Ureter (tissue), 1 donor: ENCODE data around the gene VPS37D. TPM values are rescaled to one million over a fixed set of nuclear protein-coding genes. Genes with fewer than 3 reads are reported as not detected.
"Not testable (repeated sequence)": the region's sequence is repeated elsewhere in the genome, so short reads cannot be mapped to it uniquely, and the experiment has no call there.

ENCODE experiments used
- DNase-seq: peaks from one replicate; pipeline ENCODE4 v3.0.0-alpha.2; 2020; ENCODE audit warnings: low spot score
- total RNA-seq: library from RNA; stranded (reverse); gene quantifications from one replicate; pipeline ENCODE4 v1.2.4, GENCODE V29; 2023
- donor health status: DM: yes; HTN: yes; CAD: no.

Gene VPS37D
- total RNA-seq, 1 donor from 2014 or later, result 0.86 TPM

DNA sequence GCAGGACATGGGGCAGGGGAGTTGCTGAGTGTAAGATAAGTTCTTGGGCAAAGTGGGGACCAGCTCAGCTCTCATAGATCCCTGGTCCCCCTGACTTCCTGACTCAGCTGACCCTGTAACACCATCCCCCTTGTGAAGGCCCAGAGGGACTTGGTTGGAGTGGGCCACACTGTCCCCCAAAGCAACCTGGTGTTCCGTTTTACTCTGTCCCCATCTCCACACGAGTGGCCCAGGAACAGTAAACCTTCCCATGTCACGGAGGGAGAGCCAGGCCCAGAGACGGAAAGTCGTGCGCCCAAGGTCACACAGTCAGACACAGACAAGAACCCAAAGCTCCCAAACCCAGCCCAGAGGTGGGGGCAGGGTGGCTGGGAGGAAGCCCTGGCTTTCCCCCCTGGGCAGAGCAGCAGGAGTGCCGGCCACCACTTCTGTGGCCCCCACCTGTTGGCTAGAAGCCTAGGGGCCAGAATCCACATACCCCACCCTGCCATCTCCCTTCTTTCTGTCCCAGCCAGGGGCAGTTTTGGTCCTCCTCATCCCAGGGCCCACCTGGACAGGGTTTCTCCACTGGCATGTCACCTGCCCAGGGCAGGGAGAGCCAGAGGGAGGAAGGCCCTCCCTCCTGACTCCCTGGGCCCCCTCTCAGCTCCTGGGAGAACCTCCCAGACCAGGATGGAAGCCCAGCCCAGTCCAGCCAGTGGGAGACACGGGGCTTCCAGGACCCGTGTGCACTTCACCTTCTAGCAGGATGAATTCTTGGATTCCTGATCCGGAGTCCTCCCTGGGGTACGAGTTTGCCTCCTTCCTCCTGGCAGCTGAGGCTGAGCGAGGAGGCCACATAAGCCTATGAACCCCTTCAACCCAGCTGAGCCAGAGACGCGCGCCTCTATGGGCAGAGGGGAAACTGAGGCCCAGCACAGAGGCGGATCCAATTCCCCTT, 20.6 kb upstream of the VPS37D start:
- DNase-seq, result no peak

DNA sequence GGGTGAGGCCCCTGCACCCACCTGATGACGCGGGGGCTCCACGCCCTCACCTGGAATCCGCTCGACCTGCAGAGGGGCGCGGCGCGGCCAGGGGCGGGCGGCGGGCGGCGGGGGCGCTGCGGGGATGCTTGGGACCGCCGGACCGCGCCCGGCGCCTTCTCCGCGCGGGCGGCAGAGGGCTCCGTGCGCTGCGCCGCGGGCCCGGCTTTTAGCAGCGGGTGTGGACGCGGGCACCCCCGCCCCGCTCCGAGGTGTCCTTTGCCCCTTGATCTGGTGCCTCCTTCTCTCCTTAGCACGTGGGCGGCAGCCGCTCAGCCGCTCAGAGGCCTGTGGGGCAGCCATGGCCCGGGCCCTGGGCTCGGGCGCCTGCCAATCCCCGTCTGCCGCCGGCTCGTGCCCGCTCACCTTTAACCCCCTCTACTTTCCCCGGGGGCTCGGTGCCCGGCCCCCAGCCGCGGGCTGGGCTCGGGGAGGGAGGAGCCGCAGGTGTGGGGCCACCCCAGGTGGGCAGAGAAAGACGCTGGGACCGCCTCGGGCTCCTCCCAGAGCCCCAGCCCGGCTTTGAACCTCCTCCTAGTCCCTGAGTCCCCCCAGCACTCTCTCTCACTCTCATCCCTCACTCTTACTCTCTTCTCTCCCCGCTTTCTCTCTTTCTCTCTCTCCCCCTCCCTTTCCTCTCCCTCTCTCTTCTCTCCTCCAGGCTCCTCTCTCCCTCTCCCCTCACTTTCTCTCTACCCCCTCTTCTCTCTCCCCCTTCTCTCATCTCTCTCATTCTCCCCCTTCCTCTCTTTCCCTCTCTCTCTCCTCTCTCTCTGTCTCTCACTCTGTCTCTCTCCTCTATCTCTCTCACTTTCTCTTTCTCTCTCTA, 19.7 kb upstream of the VPS37D start:
- no peak for DNase-seq

DNA sequence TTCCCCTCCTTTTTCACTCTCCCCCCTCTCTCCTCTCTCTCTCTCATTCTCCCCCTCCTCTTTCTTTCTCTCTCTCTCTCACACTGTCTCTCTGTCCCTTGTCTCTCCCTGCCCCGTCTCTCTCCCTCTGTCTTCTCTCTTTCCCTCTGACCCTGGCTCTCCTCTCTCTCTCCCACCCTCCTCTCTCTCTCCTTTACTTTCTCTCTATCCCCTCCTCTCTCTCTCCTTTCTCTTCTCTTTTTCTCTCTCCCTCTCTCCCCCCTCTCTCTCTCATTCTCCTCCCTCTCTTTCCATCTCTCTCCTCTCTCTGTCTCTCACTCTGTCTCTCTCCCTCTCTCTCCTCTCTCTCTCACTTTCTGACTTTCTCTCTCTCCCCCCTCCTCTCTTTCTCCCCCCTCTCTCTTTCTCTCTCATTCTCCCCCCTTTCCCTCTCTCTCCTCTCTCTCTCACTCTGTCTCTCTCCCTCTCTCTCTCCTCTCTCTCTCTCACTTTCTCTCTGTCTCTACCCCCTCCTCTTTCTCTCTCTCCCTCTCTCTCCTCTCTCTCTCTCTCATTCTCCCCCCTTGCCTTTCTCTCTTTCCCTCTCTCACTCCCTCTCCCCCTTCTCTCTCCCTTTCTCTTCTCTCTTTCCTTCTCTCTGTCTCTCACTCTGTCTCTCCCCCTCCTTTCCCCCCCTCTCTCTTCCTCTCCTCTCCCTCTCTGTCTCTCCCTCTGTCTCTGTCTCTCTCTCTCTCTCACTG, 18.9 kb upstream of the VPS37D start:
- DNase-seq, result no peak

DNA sequence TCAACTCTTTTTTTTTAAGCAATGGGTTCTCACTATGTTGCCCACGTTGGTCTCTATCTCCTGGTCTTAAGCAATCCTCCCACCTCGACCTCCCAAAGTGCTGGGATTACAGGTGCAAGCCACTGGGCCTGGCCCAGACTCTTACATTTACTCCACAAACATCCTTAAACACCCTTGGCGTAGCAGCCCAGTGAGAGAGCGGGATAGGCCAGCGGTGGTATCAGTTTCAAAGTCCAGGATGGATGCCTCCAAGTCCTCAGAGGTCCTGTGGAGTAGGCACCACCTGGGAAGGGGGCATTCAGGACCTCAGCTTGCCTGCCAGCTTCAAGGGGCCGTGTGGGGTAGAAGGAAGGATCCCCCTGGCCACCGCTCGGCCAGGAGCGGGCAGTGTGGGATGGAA, 18.1 kb upstream of the VPS37D start:
- no peak for DNase-seq

DNA sequence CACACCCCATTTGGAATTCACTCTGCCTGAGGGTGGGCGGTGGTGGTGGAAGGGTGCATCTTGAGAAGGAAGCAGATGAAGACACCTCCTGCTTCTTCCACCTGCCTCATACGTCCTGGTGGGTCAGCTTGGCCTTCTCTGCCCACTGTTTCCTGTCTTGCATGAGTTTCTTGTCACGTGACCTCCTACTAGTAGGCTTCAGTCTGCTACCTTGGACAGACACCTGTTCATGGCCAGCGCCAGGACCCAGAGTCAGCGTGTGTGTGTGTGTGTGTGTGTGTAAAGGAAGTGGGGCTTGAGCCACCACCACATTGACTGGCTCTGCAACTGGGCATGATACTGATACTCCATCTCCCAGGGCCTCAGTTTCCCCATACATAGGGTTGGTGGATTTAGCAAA, 17.1 kb upstream of the VPS37D start:
- DNase-seq, result no peak

DNA sequence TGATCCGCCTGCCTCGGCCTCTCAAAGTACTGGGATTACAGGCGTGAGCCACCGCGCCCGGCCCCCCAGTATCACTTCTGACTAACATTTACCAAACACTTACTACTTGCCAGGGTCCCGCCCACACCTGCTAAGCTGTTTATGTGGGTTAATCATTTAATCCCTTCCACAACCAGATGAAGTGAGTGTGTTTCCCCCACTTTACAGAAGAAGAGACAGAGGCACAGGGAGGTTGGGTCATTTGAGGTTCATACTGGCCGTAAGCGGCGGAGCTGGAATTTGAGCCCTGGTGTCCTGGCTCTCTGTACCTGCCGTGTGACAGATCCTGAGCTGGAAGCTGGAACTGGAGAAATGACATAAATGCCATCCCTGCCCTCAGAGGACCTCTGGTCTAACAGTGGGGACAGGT, 15.1 kb upstream of the VPS37D start:
- DNase-seq, result no peak

DNA sequence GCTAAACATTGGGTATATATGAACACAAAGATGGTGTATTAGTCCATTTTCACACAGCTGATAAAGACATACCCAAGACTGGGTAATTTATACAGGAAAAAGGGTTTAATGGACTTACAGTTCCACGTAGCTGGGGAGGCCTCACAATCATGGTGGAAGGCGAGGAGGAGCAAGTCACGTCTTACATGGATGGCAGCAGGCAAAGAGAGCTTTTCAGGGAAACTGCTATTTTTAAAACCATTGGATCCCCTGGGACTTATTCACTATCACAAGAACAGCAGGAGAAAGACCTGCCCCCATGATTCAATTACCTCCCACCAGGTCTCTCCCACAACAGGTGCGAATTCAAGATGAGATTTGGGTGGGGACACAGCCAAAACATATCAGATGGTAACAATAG, 12.3 kb upstream of the VPS37D start:
- DNase-seq, result not testable (repeated sequence)

DNA sequence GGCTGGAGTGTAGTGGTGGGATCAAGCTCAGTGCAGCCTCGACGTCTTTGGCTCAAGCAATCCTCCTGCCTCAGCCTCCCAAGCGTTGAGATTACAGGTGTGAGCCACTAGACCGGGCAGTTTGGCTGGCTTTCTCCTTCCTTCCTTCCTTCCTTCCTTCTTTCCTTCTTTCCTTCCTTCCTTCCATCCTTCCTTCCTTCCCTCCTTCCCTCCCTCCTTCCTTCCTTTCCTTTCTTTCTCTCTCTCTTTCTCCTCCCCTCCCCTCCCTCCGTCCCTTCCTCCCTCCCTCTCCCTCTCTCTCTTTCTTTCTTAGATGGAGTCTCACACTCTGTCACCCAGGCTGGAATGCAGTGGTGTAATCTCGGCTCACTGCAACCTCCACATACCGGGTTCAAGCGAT, 7.6 kb upstream of the VPS37D start:
- DNase-seq, result no peak

DNA sequence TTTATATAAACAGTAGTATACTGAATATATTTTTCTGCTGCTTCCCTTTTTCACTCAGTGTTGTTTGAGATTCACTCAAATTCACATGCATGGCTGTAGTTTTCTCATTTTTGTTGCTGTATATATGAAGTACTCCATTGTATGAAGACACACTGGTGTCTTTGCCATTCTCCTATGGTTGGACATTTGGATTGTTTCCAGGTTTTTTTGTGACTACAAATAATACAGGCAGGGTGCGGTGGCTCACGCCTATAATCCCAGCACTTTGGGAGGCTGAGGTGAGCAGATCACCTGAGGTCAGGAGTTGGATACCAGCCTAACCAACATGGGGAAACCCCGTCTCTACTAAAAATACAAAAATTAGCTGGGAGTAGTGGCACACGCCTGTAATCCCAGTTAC, 7.0 kb upstream of the VPS37D start:
- DNase-seq, result not testable (repeated sequence)

DNA sequence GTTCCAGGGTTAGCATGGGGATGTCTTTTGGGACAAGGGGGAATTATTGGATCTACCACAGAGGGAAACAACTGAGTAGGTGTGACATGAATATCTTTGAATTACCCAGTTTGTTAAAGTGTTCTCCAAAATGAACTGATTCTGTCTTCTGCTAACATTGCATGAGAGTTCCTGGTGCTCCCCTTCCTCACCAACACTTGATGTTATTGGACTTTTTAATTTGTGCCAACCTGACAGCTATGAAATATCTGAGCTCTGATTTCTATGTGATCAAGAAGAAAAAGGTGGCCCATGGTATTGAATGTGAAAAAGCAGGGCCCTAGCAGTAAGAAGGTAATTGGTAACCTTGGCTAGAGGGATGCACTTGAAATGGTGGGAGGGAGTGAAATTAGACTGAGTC, 4.6 kb upstream of the VPS37D start:
- DNase-seq, result no peak

DNA sequence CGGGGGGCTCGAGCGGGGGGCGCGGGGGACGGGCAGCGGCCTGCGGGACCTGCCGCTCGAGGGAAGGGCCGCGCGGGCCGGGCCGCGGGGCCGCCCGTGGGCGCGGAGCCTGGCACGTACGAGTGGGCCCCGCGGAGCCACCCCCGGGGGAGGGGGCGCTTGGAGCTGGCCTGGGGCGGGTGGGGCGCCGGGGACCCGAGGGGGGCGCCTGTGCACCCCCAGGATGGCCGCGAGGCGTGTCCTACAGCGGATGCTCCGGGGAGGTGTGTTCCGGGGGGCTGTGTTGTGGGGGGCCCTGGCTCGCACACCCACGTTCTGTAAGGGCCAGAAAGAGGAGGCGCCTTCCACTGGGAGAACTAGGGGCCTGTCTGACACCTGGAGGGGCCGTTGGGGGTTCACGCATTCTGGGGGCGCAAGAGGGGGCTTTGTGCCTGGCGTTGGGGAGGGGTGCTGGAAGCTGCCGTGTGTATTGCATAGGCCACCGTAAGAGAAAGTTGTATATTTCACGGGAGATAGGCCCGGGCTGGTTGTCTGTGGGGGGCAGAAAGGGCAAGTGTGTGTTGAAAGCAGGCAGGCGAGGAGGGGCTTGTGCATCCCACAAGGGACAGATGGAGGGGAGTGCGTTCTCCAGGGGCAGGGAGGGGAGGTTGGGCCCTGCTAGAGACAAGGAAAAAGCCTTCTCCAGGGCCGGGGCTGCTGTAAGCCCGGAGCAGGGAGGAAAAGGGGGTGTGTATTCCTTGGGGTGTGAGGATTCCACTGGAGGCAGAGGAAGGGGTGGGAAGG, 663 bp downstream of the VPS37D start:
- DNase-seq, result no peak

DNA sequence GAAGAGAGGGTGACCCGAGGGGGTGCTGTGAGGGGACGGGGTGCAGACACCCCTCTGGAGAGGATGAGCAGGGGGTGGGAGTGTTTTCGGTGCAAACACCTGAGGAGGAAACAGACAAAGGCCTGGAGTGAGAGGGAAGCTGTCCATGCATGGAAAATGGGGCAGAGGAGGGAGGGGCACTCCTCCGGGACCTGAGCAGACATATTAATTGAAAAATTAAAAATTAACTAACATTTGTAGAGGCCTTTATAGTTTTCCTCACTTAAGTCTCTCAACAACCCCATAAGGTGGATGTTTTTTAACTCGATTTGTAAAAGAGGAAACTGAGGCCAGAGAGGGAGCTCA, 1.2 kb downstream of the VPS37D start:
- no peak for DNase-seq

DNA sequence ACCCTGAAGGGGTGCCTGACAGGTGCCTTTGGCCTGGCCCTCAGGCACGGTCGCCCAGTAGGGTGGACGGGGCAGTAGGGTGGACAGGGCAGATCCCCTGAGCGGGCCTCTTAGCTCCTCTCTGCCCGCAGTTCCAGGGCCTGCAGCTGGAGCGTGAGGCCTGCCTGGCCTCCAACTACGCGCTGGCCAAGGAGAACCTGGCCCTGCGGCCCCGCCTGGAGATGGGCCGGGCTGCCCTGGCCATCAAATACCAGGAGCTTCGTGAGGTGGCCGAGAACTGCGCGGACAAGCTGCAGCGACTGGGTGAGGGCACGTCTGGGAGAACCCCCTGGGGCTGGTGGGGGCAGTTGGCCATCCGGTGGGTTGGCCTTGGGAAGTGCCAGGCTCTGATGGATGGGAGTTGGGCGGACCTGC, 1.7 kb downstream of the VPS37D start:
- no peak for DNase-seq

DNA sequence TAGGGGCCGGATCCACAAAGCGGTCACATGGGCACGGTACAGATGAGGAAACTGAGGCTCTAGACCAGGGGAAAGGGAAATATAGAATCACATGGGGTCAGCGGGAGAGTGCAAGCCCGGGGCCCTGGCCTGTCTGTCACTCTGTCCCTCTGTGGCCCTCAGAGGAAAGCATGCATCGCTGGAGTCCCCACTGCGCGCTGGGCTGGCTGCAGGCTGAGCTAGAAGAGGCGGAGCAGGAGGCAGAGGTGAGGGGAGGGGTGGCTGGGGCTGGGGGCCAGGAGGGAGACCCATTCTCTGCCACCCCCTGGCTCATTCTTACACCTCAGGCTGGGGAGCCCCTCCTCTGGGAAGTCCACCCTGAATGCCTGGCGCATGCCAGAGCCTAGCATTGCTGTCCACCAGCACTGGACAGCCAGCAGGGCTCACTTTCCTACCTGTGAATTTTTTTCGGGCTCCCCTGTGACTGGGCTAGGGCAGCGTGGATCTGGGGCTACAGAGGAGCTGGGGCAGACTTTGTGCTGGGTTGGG, 2.3 kb downstream of the VPS37D start:
- DNase-seq, result no peak

DNA sequence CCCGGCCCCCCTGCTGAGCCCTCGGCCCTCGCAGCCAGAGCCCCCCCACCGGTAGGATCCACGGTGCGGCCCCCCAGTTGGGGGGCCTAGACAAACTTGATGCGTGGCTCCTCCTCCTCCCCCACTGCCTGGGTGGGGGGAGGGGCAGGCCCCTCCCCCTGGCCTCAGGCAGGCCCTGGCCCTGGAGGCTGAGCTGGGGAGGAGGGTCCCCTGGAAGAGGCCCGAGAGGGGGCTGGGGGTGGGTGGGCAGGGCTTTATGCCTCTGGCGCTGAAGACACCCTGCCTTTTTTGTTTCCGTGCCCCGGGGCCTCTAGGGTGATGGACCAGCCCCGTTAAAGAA, 3.7 kb downstream of the VPS37D start:
- no peak for DNase-seq

DNA sequence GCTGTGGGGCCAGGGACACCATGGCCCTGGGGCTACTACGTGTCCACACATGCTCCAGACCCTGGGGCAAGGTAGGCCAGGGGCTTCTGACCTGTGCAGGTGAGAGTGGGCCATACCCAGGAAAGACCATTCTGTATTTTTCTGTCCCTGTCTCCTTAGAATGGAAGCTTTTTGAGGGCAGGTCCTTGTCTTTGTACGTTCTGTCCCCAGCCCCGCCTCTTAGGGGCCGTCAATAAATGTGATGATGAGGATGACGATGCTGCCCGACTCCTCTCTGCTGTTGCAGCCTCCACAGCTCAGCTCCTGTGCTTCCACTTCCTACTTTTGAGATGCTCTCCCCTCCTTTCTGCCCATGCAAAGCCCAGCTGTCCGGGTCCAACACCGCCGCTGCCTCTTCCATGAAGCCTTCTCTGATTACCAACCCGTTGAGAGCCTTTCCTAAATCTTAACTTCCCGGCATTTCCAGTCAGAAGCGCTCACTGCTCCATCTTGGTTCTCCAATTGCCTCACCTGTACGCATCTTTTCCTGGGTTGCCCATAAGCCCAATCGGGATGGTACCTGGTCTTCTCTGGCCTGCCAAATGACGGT, 4.3 kb downstream of the VPS37D start:
- no peak for DNase-seq

DNA sequence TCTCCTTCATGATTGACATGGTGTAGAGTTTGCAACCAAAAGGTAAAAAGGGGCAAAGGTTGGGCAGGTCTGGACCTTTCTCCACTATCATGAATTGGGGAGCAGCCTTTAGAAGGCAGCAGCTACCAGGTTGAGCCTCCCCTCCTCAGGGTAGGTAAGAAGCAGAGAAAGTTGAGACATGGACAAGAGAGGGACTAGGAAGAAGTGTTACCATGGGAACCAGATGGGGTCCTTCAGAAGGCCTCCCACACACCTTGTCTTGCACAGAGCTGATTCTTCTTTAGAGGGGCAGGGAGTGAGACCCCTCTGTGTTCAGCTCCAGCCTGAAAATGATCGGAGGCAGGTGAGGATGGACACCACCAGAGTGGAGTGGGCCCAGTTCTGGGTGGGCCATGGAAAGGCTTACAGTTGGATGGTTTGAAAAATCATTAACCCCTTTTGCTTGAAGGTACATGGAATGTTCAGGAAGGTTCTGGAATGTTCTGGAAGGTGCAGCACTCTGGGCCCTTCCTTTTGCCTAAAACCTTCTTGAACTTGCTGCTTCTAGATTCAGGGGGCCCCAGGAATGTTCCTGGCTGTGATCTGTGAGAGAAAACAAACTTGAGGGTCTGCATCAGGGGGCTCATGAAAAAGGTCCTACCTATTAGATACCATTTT, 7.0 kb downstream of the VPS37D start:
- DNase-seq, result no peak

DNA sequence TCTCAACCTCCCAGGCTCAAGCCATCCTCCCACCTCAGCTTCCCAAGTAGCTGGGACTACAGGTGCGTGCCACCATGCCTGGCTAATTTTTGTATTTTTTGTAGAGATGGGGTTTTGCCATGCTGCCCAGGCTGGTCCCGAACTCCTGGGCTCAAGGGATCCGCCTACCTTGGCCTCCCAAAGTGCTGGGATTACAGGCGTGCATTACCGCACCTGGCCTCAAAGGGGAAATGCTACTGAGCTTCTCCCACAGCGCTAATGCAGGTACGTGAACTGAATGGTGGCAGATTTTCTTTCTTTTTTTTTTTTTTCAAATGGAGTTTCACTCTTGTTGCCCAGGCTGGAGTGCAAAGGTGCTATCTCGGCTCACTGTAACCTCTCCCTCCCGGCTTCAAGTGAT, 8.4 kb downstream of the VPS37D start:
- not testable (repeated sequence) for DNase-seq

DNA sequence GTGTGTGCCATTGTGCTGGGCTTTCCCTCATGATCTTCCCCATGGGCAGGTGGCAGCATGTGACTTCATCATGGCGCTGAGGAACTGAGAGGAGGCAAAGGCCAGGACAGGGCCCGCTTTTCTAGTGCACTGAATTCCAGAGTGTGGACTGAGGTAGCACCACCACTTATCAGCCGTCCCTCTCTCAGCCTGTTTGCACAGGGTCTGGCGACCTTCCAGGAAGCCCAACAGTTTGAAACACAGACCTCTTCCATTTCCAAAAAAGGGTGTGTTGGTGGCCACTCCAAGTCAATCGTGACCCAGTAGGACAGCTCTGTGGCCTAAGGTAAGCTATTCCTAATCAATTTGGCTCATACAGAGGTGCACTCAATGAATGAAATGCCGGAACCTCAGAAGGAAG, 11.2 kb downstream of the VPS37D start:
- no peak for DNase-seq

DNA sequence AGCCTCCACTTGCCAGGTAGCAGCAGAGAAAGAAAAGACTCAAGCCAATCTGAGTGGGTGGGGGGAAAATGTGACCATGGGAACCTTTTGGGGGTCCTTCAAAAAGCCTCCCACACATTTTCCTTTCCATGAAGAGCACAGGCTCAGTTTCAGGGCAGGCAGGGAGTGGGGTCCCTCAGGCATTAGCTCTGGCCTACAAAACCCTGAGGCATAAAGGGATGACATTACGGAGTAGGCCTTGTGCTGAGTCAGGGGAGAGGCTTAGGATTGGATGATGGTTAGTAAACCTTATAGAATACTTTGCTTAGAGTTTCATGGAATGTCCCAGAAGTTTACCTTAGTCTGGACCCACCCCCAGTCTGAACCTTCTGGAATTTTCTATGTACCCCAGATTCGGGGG, 12.1 kb downstream of the VPS37D start:
- DNase-seq, result no peak
